ENCODE results near the gene APCDD1L.

Gene APCDD1L

GRCh38 chr20:58461899-58462298 lies 53.3 kb downstream of the APCDD1L start:
- no peak overlapping the region for H3K4me2 ChIP-seq (ENCODE audit: insufficient read depth, low read length, poor library complexity, severe bottlenecking)
- H2AFZ ChIP-seq (ENCODE audit: low read length), result no peak overlapping the region
- no peak overlapping the region for H3K18ac ChIP-seq (ENCODE audit: low read length)
- no peak overlapping the region for H3K23ac ChIP-seq (ENCODE audit: low read depth, low read length, poor library complexity)
- H2AK5ac ChIP-seq (ENCODE audit: low read depth, low read length), result peak overlapping the region; percentile 77
- H3K4ac ChIP-seq (ENCODE audit: low read length), result no peak overlapping the region
- no peak overlapping the region for H3K4me3 ChIP-seq (ENCODE audit: low read length in 2 of 2)
- no peak overlapping the region for H3K27ac ChIP-seq (replicated peaks; ENCODE audit: low read length)
- H2BK5ac ChIP-seq (ENCODE audit: low read length), result no peak overlapping the region
- no peak overlapping the region for H4K8ac ChIP-seq (ENCODE audit: low read depth, low read length)
- H3K36me3 ChIP-seq (replicated peaks in 1 of 2; ENCODE audit: control insufficient read depth in 2 of 2, insufficient read depth in 2 of 2, low read length in 2 of 2), result peaks cover 0 to under 1% of the 10 kb centered on the region in 2 donors
- no peak overlapping the region for H2BK15ac ChIP-seq (ENCODE audit: low read length)
- no peak overlapping the region for H4K91ac ChIP-seq (ENCODE audit: low read depth, low read length, poor library complexity)
- H2BK120ac ChIP-seq (ENCODE audit: low read depth, low read length), result no peak overlapping the region
- H3K9ac ChIP-seq (ENCODE audit: low read depth, low read length, poor library complexity), result no peak overlapping the region
- peaks cover 0 to 7% of the 10 kb centered on the region in 2 donors for H3K4me1 ChIP-seq (ENCODE audit: control insufficient read depth in 2 of 2, insufficient read depth in 1 of 2, low read depth in 1 of 2, low read length in 2 of 2)
- H2BK12ac ChIP-seq (ENCODE audit: low read length), result no peak overlapping the region
- no peaks in the 10 kb centered on the region for H3K9me3 ChIP-seq (replicated peaks in 1 of 2; ENCODE audit: control insufficient read depth in 2 of 2, insufficient read depth in 1 of 2, low read depth in 1 of 2, low read length in 2 of 2)
- no peak for DNase-seq (ENCODE audit: low spot score)
- H3K14ac ChIP-seq (ENCODE audit: low read length), result no peak overlapping the region
- no peaks in the 10 kb centered on the region for H3K79me1 ChIP-seq (ENCODE audit: low read depth, low read length)
- H3K27me3 ChIP-seq (ENCODE audit: control insufficient read depth in 3 of 3, insufficient read depth in 3 of 3, low read depth in 1 of 3, low read length in 3 of 3), result no peaks in the 10 kb centered on the region
- no CpG with 5 or more reads among the region's 6 CpGs for WGBS, 2 donors (ENCODE audit: extremely low coverage in 2 of 2, insufficient read length in 2 of 2, insufficient replicate concordance in 1 of 2)

- Histone ChIP-seq H3K4me1 (ENCODE audit: control insufficient read depth in 2 of 2, insufficient read depth in 1 of 2, low read depth in 1 of 2, low read length in 2 of 2) (peaks cover 0 to 7% of the 10 kb centered on the region in 2 donors), H2BK12ac (ENCODE audit: low read length) (no peak overlapping the region), H2BK15ac (ENCODE audit: low read length) (no peak overlapping the region), H3K36me3 (replicated peaks in 1 of 2; ENCODE audit: control insufficient read depth in 2 of 2, insufficient read depth in 2 of 2, low read length in 2 of 2) (peaks cover 0 to 4% of the 10 kb centered on the region in 2 donors), H3K23ac (ENCODE audit: low read depth, low read length, poor library complexity) (no peak overlapping the region), H3K9ac (ENCODE audit: low read depth, low read length, poor library complexity) (no peak overlapping the region), H3K4me3 (ENCODE audit: low read length in 2 of 2) (no peak overlapping the region), H2AK5ac (ENCODE audit: low read depth, low read length) (no peak overlapping the region), H3K4me2 (ENCODE audit: insufficient read depth, low read length, poor library complexity, severe bottlenecking) (no peak overlapping the region), H3K27ac (replicated peaks; ENCODE audit: low read length) (no peak overlapping the region), H3K14ac (ENCODE audit: low read length) (peak overlapping the region; percentile 76), H4K8ac (ENCODE audit: low read depth, low read length) (no peak overlapping the region), H3K9me3 (replicated peaks in 1 of 2; ENCODE audit: control insufficient read depth in 2 of 2, insufficient read depth in 1 of 2, low read depth in 1 of 2, low read length in 2 of 2) (no peaks in the 10 kb centered on the region), H3K79me1 (ENCODE audit: low read depth, low read length) (no peaks in the 10 kb centered on the region), H2BK5ac (ENCODE audit: low read length) (no peak overlapping the region), H2BK120ac (ENCODE audit: low read depth, low read length) (no peak overlapping the region), H4K91ac (ENCODE audit: low read depth, low read length, poor library complexity) (no peak overlapping the region), H3K18ac (ENCODE audit: low read length) (peak overlapping the region; percentile 55), H3K27me3 (ENCODE audit: control insufficient read depth in 3 of 3, insufficient read depth in 3 of 3, low read depth in 1 of 3, low read length in 3 of 3) (no peaks in the 10 kb centered on the region), H2AFZ (ENCODE audit: low read length) (no peak overlapping the region), H3K4ac (ENCODE audit: low read length) (no peak overlapping the region)
- WGBS, 2 donors (ENCODE audit: extremely low coverage in 2 of 2, insufficient read length in 2 of 2, insufficient replicate concordance in 1 of 2), result no CpG with 5 or more reads among the region's 25 CpGs
- no peak for DNase-seq (ENCODE audit: low spot score)
Measured at GRCh38 chr20:58461104-58461503, 54.1 kb downstream of the APCDD1L start.

GRCh38 chr20:58459058-58459750 lies 56.0 kb downstream of the APCDD1L start:
- H4K8ac ChIP-seq (ENCODE audit: low read depth, low read length), result no peak overlapping the region
- peak overlapping the region; percentile 65 for H3K9ac ChIP-seq (ENCODE audit: low read depth, low read length, poor library complexity)
- no peaks in the 10 kb centered on the region for H3K79me1 ChIP-seq (ENCODE audit: low read depth, low read length)
- no peak overlapping the region for H3K4ac ChIP-seq (ENCODE audit: low read length)
- no peak overlapping the region for H2BK15ac ChIP-seq (ENCODE audit: low read length)
- DNase-seq (ENCODE audit: low spot score), result no peak
- no peak overlapping the region for H3K14ac ChIP-seq (ENCODE audit: low read length)
- H3K27ac ChIP-seq (replicated peaks; ENCODE audit: low read length), result no peak overlapping the region
- no peak overlapping the region for H3K4me2 ChIP-seq (ENCODE audit: insufficient read depth, low read length, poor library complexity, severe bottlenecking)
- H2BK120ac ChIP-seq (ENCODE audit: low read depth, low read length), result no peak overlapping the region
- no peak overlapping the region for H4K91ac ChIP-seq (ENCODE audit: low read depth, low read length, poor library complexity)
- H3K36me3 ChIP-seq (replicated peaks in 1 of 2; ENCODE audit: control insufficient read depth in 2 of 2, insufficient read depth in 2 of 2, low read length in 2 of 2), result peaks cover 0 to 4% of the 10 kb centered on the region in 2 donors
- H2BK5ac ChIP-seq (ENCODE audit: low read length), result no peak overlapping the region
- H3K9me3 ChIP-seq (replicated peaks in 1 of 2; ENCODE audit: control insufficient read depth in 2 of 2, insufficient read depth in 1 of 2, low read depth in 1 of 2, low read length in 2 of 2), result peaks cover 0 to 11% of the 10 kb centered on the region in 2 donors
- H3K27me3 ChIP-seq (ENCODE audit: control insufficient read depth in 3 of 3, insufficient read depth in 3 of 3, low read depth in 1 of 3, low read length in 3 of 3), result no peaks in the 10 kb centered on the region
- peaks cover 0 to 4% of the 10 kb centered on the region in 2 donors for H3K4me1 ChIP-seq (ENCODE audit: control insufficient read depth in 2 of 2, insufficient read depth in 1 of 2, low read depth in 1 of 2, low read length in 2 of 2)
- H3K18ac ChIP-seq (ENCODE audit: low read length), result peak overlapping the region; percentile 27
- no peak overlapping the region for H2AFZ ChIP-seq (ENCODE audit: low read length)
- H2BK12ac ChIP-seq (ENCODE audit: low read length), result no peak overlapping the region
- no peak overlapping the region for H3K4me3 ChIP-seq (ENCODE audit: low read length in 2 of 2)
- WGBS, 2 donors (ENCODE audit: extremely low coverage in 2 of 2, insufficient read length in 2 of 2, insufficient replicate concordance in 1 of 2), result no CpG with 5 or more reads among the region's 5 CpGs
- no peak overlapping the region for H2AK5ac ChIP-seq (ENCODE audit: low read depth, low read length)
- peak overlapping the region; percentile 22 for H3K23ac ChIP-seq (ENCODE audit: low read depth, low read length, poor library complexity)

GRCh38 chr20:58458342-58459057 lies 56.7 kb downstream of the APCDD1L start:
- H2BK12ac ChIP-seq (ENCODE audit: low read length), result no peak overlapping the region
- H3K18ac ChIP-seq (ENCODE audit: low read length), result no peak overlapping the region
- H3K36me3 ChIP-seq (replicated peaks in 1 of 2; ENCODE audit: control insufficient read depth in 2 of 2, insufficient read depth in 2 of 2, low read length in 2 of 2), result peaks cover 0 to 4% of the 10 kb centered on the region in 2 donors
- no CpG with 5 or more reads among the region's 16 CpGs for WGBS, 2 donors (ENCODE audit: extremely low coverage in 2 of 2, insufficient read length in 2 of 2, insufficient replicate concordance in 1 of 2)
- peaks cover 0 to 4% of the 10 kb centered on the region in 2 donors for H3K4me1 ChIP-seq (ENCODE audit: control insufficient read depth in 2 of 2, insufficient read depth in 1 of 2, low read depth in 1 of 2, low read length in 2 of 2)
- no peaks in the 10 kb centered on the region for H3K27me3 ChIP-seq (ENCODE audit: control insufficient read depth in 3 of 3, insufficient read depth in 3 of 3, low read depth in 1 of 3, low read length in 3 of 3)
- no peak overlapping the region for H3K4me2 ChIP-seq (ENCODE audit: insufficient read depth, low read length, poor library complexity, severe bottlenecking)
- H2AFZ ChIP-seq (ENCODE audit: low read length), result no peak overlapping the region
- H3K9ac ChIP-seq (ENCODE audit: low read depth, low read length, poor library complexity), result no peak overlapping the region
- peaks cover 0 to 14% of the 10 kb centered on the region in 2 donors for H3K9me3 ChIP-seq (replicated peaks in 1 of 2; ENCODE audit: control insufficient read depth in 2 of 2, insufficient read depth in 1 of 2, low read depth in 1 of 2, low read length in 2 of 2)
- no peak overlapping the region for H3K23ac ChIP-seq (ENCODE audit: low read depth, low read length, poor library complexity)
- H2BK5ac ChIP-seq (ENCODE audit: low read length), result no peak overlapping the region
- H3K4me3 ChIP-seq (ENCODE audit: low read length in 2 of 2), result no peak overlapping the region
- no peak overlapping the region for H2BK120ac ChIP-seq (ENCODE audit: low read depth, low read length)
- no peak overlapping the region for H2BK15ac ChIP-seq (ENCODE audit: low read length)
- H3K14ac ChIP-seq (ENCODE audit: low read length), result no peak overlapping the region
- H3K79me1 ChIP-seq (ENCODE audit: low read depth, low read length), result no peaks in the 10 kb centered on the region
- H3K4ac ChIP-seq (ENCODE audit: low read length), result no peak overlapping the region
- no peak overlapping the region for H4K8ac ChIP-seq (ENCODE audit: low read depth, low read length)
- H3K27ac ChIP-seq (replicated peaks; ENCODE audit: low read length), result no peak overlapping the region
- H2AK5ac ChIP-seq (ENCODE audit: low read depth, low read length), result no peak overlapping the region
- DNase-seq (ENCODE audit: low spot score), result no peak
- H4K91ac ChIP-seq (ENCODE audit: low read depth, low read length, poor library complexity), result no peak overlapping the region
